Measurements from ENCODE around the gene NR1I3. TPM values are rescaled to one million over a fixed set of nuclear protein-coding genes. Genes with fewer than 3 reads are reported as not detected.

NR1I3 gene
- total RNA-seq, 2 experiments from 2014 or later = not detected

- POLR2A ChIA-PET = interaction anchor here (0.7 kb wide), 1 partner anchor 44 kb away, joined by 4 read pairs; no protein-coding TSS in a partner anchor
- intact Hi-C loops (cut with micrococcal nuclease; ENCODE audit: unreplicated experiment) = no loop called here
Measured at GRCh38 chr1:161179698-161180097, 58.3 kb downstream of the NR1I3 start.

More at GRCh38 chr1:161179698-161180097, 58.3 kb downstream of the NR1I3 start:
- no peak for DNase-seq (ENCODE audit: low spot score)
- Histone ChIP-seq H2AFZ (ENCODE audit: low read length) (no peak overlapping the region), H4K20me1 (ENCODE audit: insufficient read depth, low read length) (no peaks in the 10 kb centered on the region), H3K79me2 (ENCODE audit: insufficient read depth, low read depth, low read length) (peaks cover 9% of the 10 kb centered on the region; the same call in 1 of the 2 replicates), H3K4me2 (ENCODE audit: low read length) (no peak overlapping the region), H3K36me3 (ENCODE audit: insufficient read depth, low read length) (peaks cover 11% of the 10 kb centered on the region), H3K27ac (ENCODE audit: low read depth, low read length, poor library complexity, severe bottlenecking) (no peak overlapping the region), H3K4me3 (ENCODE audit: low read depth, low read length, poor library complexity, severe bottlenecking) (no peak overlapping the region), H3K9me2 (ENCODE audit: insufficient read depth, low read length) (no peaks in the 10 kb centered on the region), H3K9me3 (ENCODE audit: low read length) (no peaks in the 10 kb centered on the region), H3K4me1 (ENCODE audit: insufficient read depth, low read length, poor library complexity, severe bottlenecking) (peaks cover 57% of the 10 kb centered on the region)
- BruUV-seq (replicated peaks) = no TSS peak
- CTCF ChIA-PET (ENCODE audit: unreplicated experiment) = no interaction called here
- TF ChIP-seq CTCF (conservative IDR thresholded peaks at IDR 0.05; ENCODE audit: low read length) = no peak
- no peak for TF ChIP-seq EZH2phosphoT487 (IDR thresholded peaks at IDR 0.05; ENCODE audit: borderline replicate concordance, low read depth, low read length)

Small RNA genes lying within 50 kb of the gene (microRNA-seq; reads per million reads assigned to microRNA genes)
- gene MIR5187 (ENCODE audit: borderline replicate concordance) = 3.0 reads per million

Other genes with a start within 250 kb of the NR1I3 start
- 11.7 and 13.5 TPM in 2 replicates for gene F11R, start 217.1 kb downstream of the NR1I3 start, total RNA-seq (2014; rRNA removed; shearing (Covaris generic))
- gene F11R, start 217.1 kb downstream of the NR1I3 start, total RNA-seq (2022) = 16.0 and 25.0 TPM in 2 replicates
- gene TSTD1, start 199.2 kb downstream of the NR1I3 start, total RNA-seq (2014; rRNA removed; shearing (Covaris generic)) = 164 and 206 TPM in 2 replicates
- 73.4 and 89.2 TPM in 2 replicates for gene TSTD1, start 199.2 kb downstream of the NR1I3 start, total RNA-seq (2022)
- gene USF1, start 192.2 kb downstream of the NR1I3 start, total RNA-seq (2014; rRNA removed; shearing (Covaris generic)) = 83.1 and 97.5 TPM in 2 replicates
- 57.6 and 60.9 TPM in 2 replicates for gene USF1, start 192.2 kb downstream of the NR1I3 start, total RNA-seq (2022)
- gene ARHGAP30, start 168.3 kb downstream of the NR1I3 start, total RNA-seq (2014; rRNA removed; shearing (Covaris generic)) = 56.2 and 62.9 TPM in 2 replicates
- 86.7 and 101 TPM in 2 replicates for gene ARHGAP30, start 168.3 kb downstream of the NR1I3 start, total RNA-seq (2022)
- not detected in 2 replicates for gene NECTIN4, start 148.6 kb downstream of the NR1I3 start, total RNA-seq (2014; rRNA removed; shearing (Covaris generic))
- gene NECTIN4, start 148.6 kb downstream of the NR1I3 start, total RNA-seq (2022) = not detected in 2 replicates
- 0.95 and 2.7 TPM in 2 replicates for gene KLHDC9, start 139.8 kb downstream of the NR1I3 start, total RNA-seq (2014; rRNA removed; shearing (Covaris generic))
- 1.3 and 3.0 TPM in 2 replicates for gene KLHDC9, start 139.8 kb downstream of the NR1I3 start, total RNA-seq (2022)
- 52.7 and 55.6 TPM in 2 replicates for gene PFDN2, start 120.2 kb downstream of the NR1I3 start, total RNA-seq (2014; rRNA removed; shearing (Covaris generic))
- 79.5 and 95.3 TPM in 2 replicates for gene PFDN2, start 120.2 kb downstream of the NR1I3 start, total RNA-seq (2022)
- 30.2 and 42.7 TPM in 2 replicates for gene NIT1, start 120.1 kb downstream of the NR1I3 start, total RNA-seq (2014; rRNA removed; shearing (Covaris generic))
- 46.5 and 53.1 TPM in 2 replicates for gene NIT1, start 120.1 kb downstream of the NR1I3 start, total RNA-seq (2022)
- gene DEDD, start 105.5 kb downstream of the NR1I3 start, total RNA-seq (2014; rRNA removed; shearing (Covaris generic)) = 21.1 and 28.5 TPM in 2 replicates
- gene DEDD, start 105.5 kb downstream of the NR1I3 start, total RNA-seq (2022) = 36.9 and 41.9 TPM in 2 replicates
- 61.2 and 87.7 TPM in 2 replicates for gene UFC1, start 84.2 kb downstream of the NR1I3 start, total RNA-seq (2014; rRNA removed; shearing (Covaris generic))
- 79.4 and 80.9 TPM in 2 replicates for gene UFC1, start 84.2 kb downstream of the NR1I3 start, total RNA-seq (2022)
- gene USP21, start 78.7 kb downstream of the NR1I3 start, total RNA-seq (2014; rRNA removed; shearing (Covaris generic)) = 18.4 and 19.6 TPM in 2 replicates
- 29.5 and 34.0 TPM in 2 replicates for gene USP21, start 78.7 kb downstream of the NR1I3 start, total RNA-seq (2022)
- 40.1 and 42.0 TPM in 2 replicates for gene PPOX, start 71.8 kb downstream of the NR1I3 start, total RNA-seq (2014; rRNA removed; shearing (Covaris generic))
- gene PPOX, start 71.8 kb downstream of the NR1I3 start, total RNA-seq (2022) = 45.5 and 53.2 TPM in 2 replicates
- gene B4GALT3, start 60.7 kb downstream of the NR1I3 start, total RNA-seq (2014; rRNA removed; shearing (Covaris generic)) = 36.2 and 39.1 TPM in 2 replicates
- gene B4GALT3, start 60.7 kb downstream of the NR1I3 start, total RNA-seq (2022) = 41.7 and 49.8 TPM in 2 replicates
- gene ADAMTS4, start 39.1 kb downstream of the NR1I3 start, total RNA-seq (2014; rRNA removed; shearing (Covaris generic)) = 0.03 TPM in 2 replicates
- 0.07 and 0.15 TPM in 2 replicates for gene ADAMTS4, start 39.1 kb downstream of the NR1I3 start, total RNA-seq (2022)
- gene NDUFS2, start 35.8 kb downstream of the NR1I3 start, total RNA-seq (2014; rRNA removed; shearing (Covaris generic)) = 62.9 and 76.4 TPM in 2 replicates
- 72.1 and 73.4 TPM in 2 replicates for gene NDUFS2, start 35.8 kb downstream of the NR1I3 start, total RNA-seq (2022)
- 3.2 TPM in 1 of 2 replicates, not detected in the other for gene FCER1G, start 22.9 kb downstream of the NR1I3 start, total RNA-seq (2014; rRNA removed; shearing (Covaris generic))
- 0.88 and 1.2 TPM in 2 replicates for gene FCER1G, start 22.9 kb downstream of the NR1I3 start, total RNA-seq (2022)
- gene APOA2, start 14.6 kb downstream of the NR1I3 start, total RNA-seq (2014; rRNA removed; shearing (Covaris generic)) = not detected in 2 replicates
- not detected in 2 replicates for gene APOA2, start 14.6 kb downstream of the NR1I3 start, total RNA-seq (2022)
- 8.3 and 11.0 TPM in 2 replicates for gene TOMM40L, start 12.1 kb downstream of the NR1I3 start, total RNA-seq (2014; rRNA removed; shearing (Covaris generic))
- gene TOMM40L, start 12.1 kb downstream of the NR1I3 start, total RNA-seq (2022) = 16.0 and 20.1 TPM in 2 replicates
- gene PCP4L1, start 20.5 kb upstream of the NR1I3 start, total RNA-seq (2014; rRNA removed; shearing (Covaris generic)) = not detected in 2 replicates
- not detected in 2 replicates for gene PCP4L1, start 20.5 kb upstream of the NR1I3 start, total RNA-seq (2022)
- gene MPZ, start 71.8 kb upstream of the NR1I3 start, total RNA-seq (2014; rRNA removed; shearing (Covaris generic)) = 4.2 and 4.5 TPM in 2 replicates
- 9.0 and 10.8 TPM in 2 replicates for gene MPZ, start 71.8 kb upstream of the NR1I3 start, total RNA-seq (2022)
- gene SDHC, start 76.2 kb upstream of the NR1I3 start, total RNA-seq (2014; rRNA removed; shearing (Covaris generic)) = 17.9 and 20.6 TPM in 2 replicates
- gene SDHC, start 76.2 kb upstream of the NR1I3 start, total RNA-seq (2022) = 149 and 175 TPM in 2 replicates
- gene CFAP126, start 129.7 kb upstream of the NR1I3 start, total RNA-seq (2014; rRNA removed; shearing (Covaris generic)) = not detected in 2 replicates
- not detected in 2 replicates for gene CFAP126, start 129.7 kb upstream of the NR1I3 start, total RNA-seq (2022)